ENCODE data around the gene UBE2QL1.

GRCh38 chr5:6535594-6535993 lies 86.9 kb downstream of the UBE2QL1 start:
- TF ChIP-seq ZNF263 (CRISPR knock-in tag; IDR thresholded peaks at IDR 0.05; ENCODE audit: low read depth) (no peak), TEAD4 (CRISPR knock-in tag; IDR thresholded peaks at IDR 0.05) (no peak), ATF2 (CRISPR knock-in tag; IDR thresholded peaks at IDR 0.05; ENCODE audit: borderline replicate concordance, low read depth) (no peak), NFYB (CRISPR knock-in tag; conservative IDR thresholded peaks at IDR 0.05; ENCODE audit: low read depth) (no peak), ZNF317 (CRISPR knock-in tag; IDR thresholded peaks at IDR 0.05; ENCODE audit: borderline replicate concordance, low read depth) (no peak), ZNF671 (CRISPR knock-in tag; IDR thresholded peaks at IDR 0.05) (no peak)
- TF ChIP-seq, protein P1, sequence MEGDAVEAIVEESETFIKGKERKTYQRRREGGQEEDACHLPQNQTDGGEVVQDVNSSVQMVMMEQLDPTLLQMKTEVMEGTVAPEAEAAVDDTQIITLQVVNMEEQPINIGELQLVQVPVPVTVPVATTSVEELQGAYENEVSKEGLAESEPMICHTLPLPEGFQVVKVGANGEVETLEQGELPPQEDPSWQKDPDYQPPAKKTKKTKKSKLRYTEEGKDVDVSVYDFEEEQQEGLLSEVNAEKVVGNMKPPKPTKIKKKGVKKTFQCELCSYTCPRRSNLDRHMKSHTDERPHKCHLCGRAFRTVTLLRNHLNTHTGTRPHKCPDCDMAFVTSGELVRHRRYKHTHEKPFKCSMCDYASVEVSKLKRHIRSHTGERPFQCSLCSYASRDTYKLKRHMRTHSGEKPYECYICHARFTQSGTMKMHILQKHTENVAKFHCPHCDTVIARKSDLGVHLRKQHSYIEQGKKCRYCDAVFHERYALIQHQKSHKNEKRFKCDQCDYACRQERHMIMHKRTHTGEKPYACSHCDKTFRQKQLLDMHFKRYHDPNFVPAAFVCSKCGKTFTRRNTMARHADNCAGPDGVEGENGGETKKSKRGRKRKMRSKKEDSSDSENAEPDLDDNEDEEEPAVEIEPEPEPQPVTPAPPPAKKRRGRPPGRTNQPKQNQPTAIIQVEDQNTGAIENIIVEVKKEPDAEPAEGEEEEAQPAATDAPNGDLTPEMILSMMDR (IDR thresholded peaks at IDR 0.05) = no peak

Data from WTC11 (cell line).